Upper lobe of right lung (tissue), 1 donor: ENCODE data around the gene A2M. TPM values are rescaled to one million over a fixed set of nuclear protein-coding genes. Genes with fewer than 3 reads are reported as not detected.
A peak's percentile ranks its signal among the peaks of the same experiment; 100 is the strongest.

Source experiments
- ATAC-seq: fragments of 200-7000 bp; cut with Tn5 transposase; one replicate; pipeline ENCODE4 v1.9.1; 2020; ENCODE audit warnings: mild to moderate bottlenecking, moderate library complexity
- DNase-seq: peaks from one replicate; pipeline ENCODE4 v3.0.0-alpha.2; 2020
- H3K27ac ChIP-seq: fragments of 200-600 bp; one replicate; pipeline ENCODE4 v1.8.0; 2022
- H3K27me3 ChIP-seq: fragments of 200-600 bp; one replicate; pipeline ENCODE4 v1.8.0; 2022; ENCODE audit warnings: mild to moderate bottlenecking
- H3K36me3 ChIP-seq: fragments of 200-600 bp; one replicate; pipeline ENCODE4 v1.8.0; 2022
- H3K4me1 ChIP-seq: fragments of 200-600 bp; one replicate; pipeline ENCODE4 v1.8.0; 2022
- H3K4me3 ChIP-seq: fragments of 200-600 bp; one replicate; pipeline ENCODE4 v1.8.0; 2022; ENCODE audit warnings: mild to moderate bottlenecking
- H3K9me3 ChIP-seq: fragments of 200-600 bp; one replicate; pipeline ENCODE4 v1.8.0; 2022
- CTCF ChIP-seq: fragments of 200-600 bp; IDR thresholded peaks from one replicate; pipeline ENCODE4 v1.8.0; 2022; ENCODE audit warnings: antibody characterized with exemption
- intact Hi-C: fragments of 100-400 bp; cut with DNase I; formaldehyde crosslinking; loops from one replicate; pipeline ENCODE4 v1.11.0; 2022
- total RNA-seq: library from RNA; stranded (reverse); fragmentation: NEBNext Ultra II Directional; extraction: Animal tissue kit (Norgen Biotek cat#: 25700); gene quantifications from one replicate; pipeline ENCODE4 v1.2.1, GENCODE V29; 2021
- donor health status: DM: no; HTN: yes; CAD: no; lungs with severe emphysema.

The A2M gene
- total RNA-seq, 1 donor from 2014 or later = 2,772 TPM

- TF ChIP-seq CTCF = no peak
- H3K9me3 ChIP-seq = no peaks in the 10 kb centered on the region
- no peaks in the 10 kb centered on the region for H3K4me1 ChIP-seq
- intact Hi-C loops = loop anchor here (5.0 kb wide), 1 partner anchor 35 kb away; no protein-coding TSS in a partner anchor
- H3K4me3 ChIP-seq = no peak overlapping the region
- DNase-seq (no peak), ATAC-seq (no peak)
- H3K27ac ChIP-seq = no peak overlapping the region
- no peaks in the 10 kb centered on the region for H3K27me3 ChIP-seq
- peaks cover 92% of the 10 kb centered on the region for H3K36me3 ChIP-seq
These were observed 8.8 kb downstream of the A2M start for GRCh38 chr12:9106610-9107541.

GRCh38 chr12:9106067-9106466, 9.7 kb downstream of the A2M start:
- Histone ChIP-seq H3K27me3 (no peaks in the 10 kb centered on the region), H3K36me3 (peaks cover 92% of the 10 kb centered on the region), H3K4me1 (no peaks in the 10 kb centered on the region), H3K9me3 (no peaks in the 10 kb centered on the region), H3K27ac (no peak overlapping the region), H3K4me3 (no peak overlapping the region)
- DNase-seq (no peak), ATAC-seq (no peak)
- intact Hi-C loops = loop anchor here (5.0 kb wide), 1 partner anchor 34 kb away; no protein-coding TSS in a partner anchor
- TF ChIP-seq CTCF = no peak

- H3K36me3 ChIP-seq = peaks cover 93% of the 10 kb centered on the region
These were observed 10.8 kb downstream of the A2M start for GRCh38 chr12:9104767-9105423.

GRCh38 chr12:9104087-9104486, 11.6 kb downstream of the A2M start:
- no peak for TF ChIP-seq CTCF
- H3K27me3 ChIP-seq = no peaks in the 10 kb centered on the region
- DNase-seq (no peak), ATAC-seq (no peak)
- no peak overlapping the region for H3K27ac ChIP-seq
- H3K4me3 ChIP-seq = no peak overlapping the region
- H3K36me3 ChIP-seq = peaks cover 93% of the 10 kb centered on the region
- intact Hi-C loops = no loop called here
- H3K9me3 ChIP-seq = no peaks in the 10 kb centered on the region
- no peaks in the 10 kb centered on the region for H3K4me1 ChIP-seq

More at GRCh38 chr12:9104767-9105423, 10.8 kb downstream of the A2M start:
- no peak for TF ChIP-seq CTCF
- ATAC-seq (no peak), DNase-seq (no peak)
- Histone ChIP-seq H3K4me3 (no peak overlapping the region), H3K27me3 (no peaks in the 10 kb centered on the region), H3K9me3 (no peaks in the 10 kb centered on the region), H3K27ac (no peak overlapping the region), H3K4me1 (no peaks in the 10 kb centered on the region)
- intact Hi-C loops = loop anchor here (5.0 kb wide), 1 partner anchor 33 kb away; no protein-coding TSS in a partner anchor

- no peak for DNase-seq
- Histone ChIP-seq H3K4me1 (no peaks in the 10 kb centered on the region), H3K27ac (no peak overlapping the region), H3K9me3 (no peaks in the 10 kb centered on the region), H3K27me3 (no peaks in the 10 kb centered on the region), H3K36me3 (peaks cover 93% of the 10 kb centered on the region), H3K4me3 (no peak overlapping the region)
- TF ChIP-seq CTCF = peak; percentile 7
- intact Hi-C loops = no loop called here
- ATAC-seq = no peak
These were observed 12.5 kb downstream of the A2M start for GRCh38 chr12:9103050-9103849.
